H1 (cell line): ENCODE results near the gene SLC24A4. TPM values are rescaled to one million over a fixed set of nuclear protein-coding genes. Genes with fewer than 3 reads are reported as not detected.

Experiments
- CTCF ChIA-PET: fragments of 300-600 bp; sonication (Branson Sonifier 250); formaldehyde crosslinking; loops from one replicate; lab custom pipeline; 2021; ENCODE audit not compliant: partially characterized antibody; lab: Charles Lee
- POLR2A ChIA-PET: fragments of 300-600 bp; sonication (Branson Sonifier 250); formaldehyde crosslinking; loops from one replicate; lab custom pipeline; 2021; ENCODE audit warnings: inconsistent platforms; ENCODE audit not compliant: partially characterized antibody; lab: Charles Lee
- DNase-seq, 2 experiments: peaks; one replicate each; pipeline versions ENCODE4 v3.0.0 to v3.0.0-alpha.2; 2010 to 2022; ENCODE audit warnings: low spot score in 2 of 2, low read depth in 1 of 2, mixed read lengths in 1 of 2
- FAIRE-seq: peaks from 2 replicates; lab custom pipeline; 2011; peaks lifted over from hg19 to GRCh38; lab: Jason Lieb, UNC
- H2AFZ ChIP-seq: 2 replicates; pipeline ENCODE4 v1.8.1; 2012; ENCODE audit warnings: low read length, inconsistent platforms
- H2AK5ac ChIP-seq: 2 replicates; pipeline ENCODE4 v1.6.1; 2013; ENCODE audit warnings: low read depth, low read length
- H2BK120ac ChIP-seq: replicated peaks from 2 replicates; pipeline ENCODE3; 2013; ENCODE audit warnings: low read depth, low read length, inconsistent platforms
- H2BK12ac ChIP-seq: 2 replicates; pipeline ENCODE4 v1.6.1; 2013; ENCODE audit warnings: low read depth, low read length
- H2BK15ac ChIP-seq: 2 replicates; pipeline ENCODE4 v1.6.1; 2013; ENCODE audit warnings: low read length
- H2BK20ac ChIP-seq: 2 replicates; pipeline ENCODE4 v1.6.1; 2013; ENCODE audit warnings: low read length
- H2BK5ac ChIP-seq: 2 replicates; pipeline ENCODE4 v1.6.1; 2013; ENCODE audit warnings: low read depth, low read length
- H3K14ac ChIP-seq: 2 replicates; pipeline ENCODE4 v1.6.1; 2013; ENCODE audit warnings: inconsistent platforms; ENCODE audit not compliant: insufficient read length
- H3K18ac ChIP-seq: 2 replicates; pipeline ENCODE4 v1.6.1; 2013; ENCODE audit warnings: low read length; ENCODE audit errors: extremely low read depth
- H3K23ac ChIP-seq: 2 replicates; pipeline ENCODE4 v1.6.1; 2013; ENCODE audit warnings: inconsistent platforms; ENCODE audit not compliant: insufficient read length
- H3K23me2 ChIP-seq: 2 replicates; pipeline ENCODE4 v1.6.1; 2013; ENCODE audit warnings: low read depth, low read length
- H3K27ac ChIP-seq: 2 replicates; pipeline ENCODE4 v1.6.1; 2011; ENCODE audit warnings: low read depth, low read length, inconsistent platforms
- H3K27me3 ChIP-seq, 4 experiments: replicated peaks in 1 of 4; 1 replicate in 1 of 4; 2 replicates in 3 of 4; pipeline versions ENCODE4 v1.6.1 to v1.8.1; 2011 to 2013; ENCODE audit warnings: low read length in 3 of 4, mild to moderate bottlenecking in 3 of 4, inconsistent platforms in 2 of 4, mixed read lengths in 2 of 4, moderate library complexity in 1 of 4; ENCODE audit not compliant: control insufficient read depth in 3 of 4, insufficient read depth in 3 of 4; ENCODE audit errors: extremely low read depth in 1 of 4
- H3K36me3 ChIP-seq, 4 experiments: 2 replicates each; pipeline versions ENCODE4 v1.6.1 to v1.8.1; 2011 to 2013; ENCODE audit warnings: mild to moderate bottlenecking in 4 of 4, low read length in 3 of 4, moderate library complexity in 2 of 4, control low read depth in 1 of 4, inconsistent platforms in 1 of 4; ENCODE audit not compliant: insufficient read depth in 4 of 4, control insufficient read depth in 2 of 4
- H3K4ac ChIP-seq: replicated peaks from 2 replicates; pipeline ENCODE3; 2013; ENCODE audit warnings: low read length, low read depth, mixed read lengths, inconsistent platforms; ENCODE audit not compliant: insufficient read length
- H3K4me1 ChIP-seq, 4 experiments: replicated peaks in 1 of 4; 1 replicate in 1 of 4; 2 replicates in 3 of 4; pipeline versions ENCODE4 v1.6.1 to v1.8.1; 2011 to 2013; ENCODE audit warnings: low read length in 3 of 4, inconsistent platforms in 2 of 4, mixed read lengths in 1 of 4; ENCODE audit not compliant: insufficient read depth in 4 of 4, control insufficient read depth in 3 of 4
- H3K4me2 ChIP-seq, 2 experiments: 2 replicates each; pipeline versions ENCODE4 v1.6.1 to v1.8.1; 2011 to 2013; ENCODE audit warnings: low read depth in 2 of 2, low read length in 2 of 2, control low read depth in 1 of 2, inconsistent platforms in 1 of 2, mild to moderate bottlenecking in 1 of 2; ENCODE audit not compliant: insufficient read depth in 1 of 2
- H3K4me3 ChIP-seq, 4 experiments: fragments of 200-600, 300-600 bp in 1 of 4; sonication (generic), shearing (Covaris generic), sonication (Bioruptor Twin) in 1 of 4; 2 replicates each; pipeline versions ENCODE4 v1.5.1 to v1.8.1; 2011 to 2016; ENCODE audit warnings: low read length in 4 of 4, low read depth in 3 of 4, control low read depth in 2 of 4, inconsistent platforms in 2 of 4, mild to moderate bottlenecking in 2 of 4, mixed read lengths in 1 of 4, moderate library complexity in 1 of 4; ENCODE audit not compliant: insufficient read depth in 2 of 4; ENCODE audit errors: extremely low read depth in 1 of 4
- H3K56ac ChIP-seq: replicated peaks from 2 replicates; pipeline ENCODE3; 2013; ENCODE audit warnings: low read depth, mild to moderate bottlenecking, mixed read lengths, low read length, inconsistent platforms; ENCODE audit not compliant: insufficient read length
- H3K79me1 ChIP-seq: 2 replicates; pipeline ENCODE4 v1.6.1; 2013; ENCODE audit warnings: low read depth, low read length, control low read depth
- H3K79me2 ChIP-seq, 2 experiments: 2 replicates each; pipeline versions ENCODE4 v1.6.1 to v1.8.1; 2012 to 2013; ENCODE audit warnings: low read length in 2 of 2, mild to moderate bottlenecking in 2 of 2, inconsistent platforms in 1 of 2; ENCODE audit not compliant: insufficient read depth in 2 of 2, control insufficient read depth in 1 of 2
- H3K9ac ChIP-seq, 4 experiments: replicated peaks in 1 of 4; 1 replicate in 1 of 4; 2 replicates in 3 of 4; pipeline versions ENCODE4 v1.6.1 to v1.8.1; 2011 to 2013; ENCODE audit warnings: low read depth in 3 of 4, low read length in 3 of 4, control low read depth in 2 of 4, mild to moderate bottlenecking in 2 of 4, moderate library complexity in 2 of 4, inconsistent platforms in 1 of 4; ENCODE audit errors: extremely low read depth in 1 of 4
- H3K9me3 ChIP-seq, 2 experiments: 2 replicates each; pipeline versions ENCODE4 v1.6.1 to v1.8.1; 2012 to 2013; ENCODE audit warnings: mild to moderate bottlenecking in 2 of 2, moderate library complexity in 2 of 2, control low read depth in 1 of 2, inconsistent platforms in 1 of 2, low read depth in 1 of 2, low read length in 1 of 2, mixed read lengths in 1 of 2; ENCODE audit not compliant: insufficient read depth in 2 of 2
- H4K20me1 ChIP-seq, 2 experiments: replicated peaks in 1 of 2; 2 replicates each; pipeline versions ENCODE3 to v1.8.1; 2011 to 2013; ENCODE audit warnings: inconsistent platforms in 2 of 2, low read length in 2 of 2, mild to moderate bottlenecking in 1 of 2; ENCODE audit not compliant: insufficient read depth in 2 of 2, control insufficient read depth in 1 of 2
- H4K5ac ChIP-seq: 2 replicates; pipeline ENCODE4 v1.6.1; 2013; ENCODE audit warnings: low read length, low read depth, mixed read lengths, inconsistent platforms; ENCODE audit not compliant: insufficient read length
- H4K8ac ChIP-seq: 2 replicates; pipeline ENCODE4 v1.8.0; 2013; ENCODE audit warnings: mild to moderate bottlenecking, moderate library complexity, low read length, inconsistent platforms; ENCODE audit not compliant: insufficient read depth; ENCODE audit errors: extremely low read depth
- H4K91ac ChIP-seq: replicated peaks from 2 replicates; pipeline ENCODE3; 2013; ENCODE audit warnings: low read length, mixed read lengths, inconsistent platforms; ENCODE audit not compliant: insufficient read length
- BRCA1 ChIP-seq: IDR thresholded peaks from 2 replicates; pipeline ENCODE4 v1.6.1; 2012; ENCODE audit warnings: low read depth, low read length, improper control_type of control experiment
- GABPA ChIP-seq: IDR thresholded peaks from 2 replicates; pipeline ENCODE4 v1.6.1; 2011; ENCODE audit warnings: mild to moderate bottlenecking, low read length, moderate library complexity, borderline replicate concordance; ENCODE audit not compliant: insufficient read depth
- GTF2F1 ChIP-seq: IDR thresholded peaks from 2 replicates; pipeline ENCODE4 v1.6.1; 2012; ENCODE audit warnings: low read depth, low read length, improper control_type of control experiment, borderline replicate concordance
- NRF1 ChIP-seq: IDR thresholded peaks from 2 replicates; pipeline ENCODE4 v1.6.1; 2011; ENCODE audit warnings: mild to moderate bottlenecking, low read depth, low read length, improper control_type of control experiment
- RAD21 ChIP-seq, 2 experiments: IDR thresholded peaks in 1 of 2; conservative IDR thresholded peaks in 1 of 2; 2 replicates each; pipeline ENCODE4 v1.6.1; 2011; ENCODE audit warnings: low read depth in 2 of 2, low read length in 2 of 2, improper control_type of control experiment in 1 of 2, inconsistent platforms in 1 of 2, mild to moderate bottlenecking in 1 of 2, moderate library complexity in 1 of 2
- RFX5 ChIP-seq: IDR thresholded peaks from 2 replicates; pipeline ENCODE4 v1.6.1; 2011; ENCODE audit warnings: low read depth, low read length, improper control_type of control experiment, borderline replicate concordance
- RXRA ChIP-seq: IDR thresholded peaks from 2 replicates; pipeline ENCODE4 v1.6.1; 2011; ENCODE audit warnings: low read depth, mild to moderate bottlenecking, low read length, moderate library complexity; ENCODE audit not compliant: insufficient read depth
- TAF7 ChIP-seq: optimal IDR thresholded peaks from 2 replicates; pipeline ENCODE3; 2011; ENCODE audit warnings: low read depth, mild to moderate bottlenecking, inconsistent platforms, low read length, moderate library complexity, borderline replicate concordance
- TCF12 ChIP-seq: IDR thresholded peaks from 2 replicates; pipeline ENCODE4 v1.6.1; 2011; ENCODE audit warnings: low read depth, mild to moderate bottlenecking, low read length
- WGBS, 2 experiments: shearing (Covaris generic) in 1 of 2; methylation state at CpG; one replicate each; pipeline versions ENCODE4 v1.1.6 to v1.1.7; 2013 to 2015; ENCODE audit warnings: low lambda C conversion rate in 2 of 2, mixed read lengths in 2 of 2, inconsistent platforms in 1 of 2, low coverage in 1 of 2, missing lambda C conversion rate in 1 of 2; ENCODE audit not compliant: insufficient replicate concordance in 2 of 2, insufficient coverage in 1 of 2, insufficient read length in 1 of 2; ENCODE audit errors: extremely low coverage in 1 of 2, missing lambda C conversion rate in 1 of 2; 5-methylcytosine and 5-hydroxymethylcytosine counted together
- polyA plus RNA-seq, 7 experiments: library from polyadenylated mRNA; depleted of rRNA in 3 of 7; stranded (reverse) in 5 of 7; unstranded in 2 of 7; fragments of >200 nt in 5 of 7; fragments of 200-250 nt in 2 of 7; gene quantifications; 1 replicate in 5 of 7; 2 replicates in 1 of 7; 4 replicates in 1 of 7; pipeline versions ENCODE4 v1.2.1 to v1.2.3, GENCODE V29; 2011 to 2013; ENCODE audit warnings: missing spikeins in 2 of 7, mixed read lengths in 2 of 7
- total RNA-seq: library from RNA; stranded (reverse); fragmentation: NEBNext Ultra II Directional; extraction: Animal tissue kit (Norgen Biotek cat#: 25700); gene quantifications from 2 replicates; pipeline ENCODE4 v1.2.1, GENCODE V29; 2021
- TF ChIP-seq, protein P1 (sequence below): IDR thresholded peaks from 2 replicates; pipeline ENCODE4 v1.6.1; 2012; ENCODE audit warnings: inconsistent platforms

SLC24A4 gene
- total and polyA plus RNA-seq, 2 of the 8 experiments (the other 6 are each of a cell fraction or from before 2014, with no cell fraction given), result 0.27 to 0.89 TPM

DNA sequence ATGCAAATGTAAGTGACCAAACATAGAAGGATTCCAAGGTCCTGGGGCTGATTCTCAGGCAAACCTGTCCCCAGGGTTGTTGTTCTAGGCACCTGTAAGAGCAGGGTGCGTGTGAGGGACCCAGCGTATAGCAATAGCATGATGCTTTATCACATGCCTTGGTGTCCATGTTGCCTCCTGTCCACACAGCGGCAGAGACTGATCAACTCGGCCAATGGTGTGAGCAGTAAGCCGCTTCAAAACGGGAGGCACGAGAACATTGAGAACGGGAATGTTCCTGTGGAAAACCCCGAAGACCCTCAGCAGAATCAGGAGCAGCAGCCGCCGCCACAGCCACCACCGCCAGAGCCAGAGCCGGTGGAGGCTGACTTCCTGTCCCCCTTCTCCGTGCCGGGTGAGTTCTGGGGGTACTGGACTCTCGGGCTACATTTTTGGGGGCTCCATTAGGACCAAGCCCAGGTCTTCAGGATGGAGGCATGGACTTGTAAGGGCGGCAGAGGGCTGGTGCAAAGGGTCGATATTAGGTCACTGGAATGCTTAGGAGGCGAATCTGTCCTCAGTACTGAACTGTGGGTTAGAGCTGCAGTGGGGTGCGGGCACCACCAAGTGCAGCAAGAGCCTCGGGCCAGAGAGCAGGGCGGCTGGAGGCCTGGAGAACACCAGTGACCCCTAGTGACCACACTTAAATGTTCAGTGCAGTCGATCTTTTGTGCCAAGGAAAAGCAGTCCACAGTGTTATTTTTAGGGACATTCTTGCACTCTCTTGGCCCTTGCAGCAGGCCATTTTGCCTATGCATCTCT is 133.4 kb downstream of the SLC24A4 start:
- H3K27me3 ChIP-seq, result no peaks in the 10 kb centered on the region
- no peaks in the 10 kb centered on the region for H3K79me1 ChIP-seq
- H3K4me3 ChIP-seq, result no peak overlapping the region
- 0 out of 4 replicates have a peak overlapping the region, but pooled peaks of 1 of the 2 experiments have one; percentile 7 for H3K4me2 ChIP-seq
- CTCF ChIA-PET, result interaction anchor here (0.8 to 1.9 kb wide), 9 partner anchors 9 to 219 kb away, joined by 3 to 8 read pairs (median 4); no protein-coding TSS in a partner anchor
- 0 out of 2 replicates have a peak overlapping the region, but pooled peaks have one; percentile 94 for H2AFZ ChIP-seq
- H3K56ac ChIP-seq, result no peak overlapping the region
- no peak overlapping the region for H2BK12ac ChIP-seq
- no peak overlapping the region for H3K18ac ChIP-seq
- FAIRE-seq (peak; percentile 48), DNase-seq (peak; percentile 51 to 67)
- no peak overlapping the region for H2BK5ac ChIP-seq
- H3K79me2 ChIP-seq, result no peaks in the 10 kb centered on the region
- H4K20me1 ChIP-seq, result no peaks in the 10 kb centered on the region
- peak overlapping the region; percentile 20; the same call in 1 of the 2 replicates for H3K27ac ChIP-seq
- H3K14ac ChIP-seq, result no peak overlapping the region
- no peak overlapping the region for H4K5ac ChIP-seq
- no peaks in the 10 kb centered on the region; a peak in 1 of 7 replicates for H3K4me1 ChIP-seq
- H3K36me3 ChIP-seq, result no peaks in the 10 kb centered on the region; a peak in 1 of 8 replicates
- no peak overlapping the region for H2BK15ac ChIP-seq
- 72% methylated on average over 23 of the region's 23 CpGs; no CpG with 5 or more reads in 1 of the 2 experiments for WGBS, 2 experiments
- no peak overlapping the region for H3K23ac ChIP-seq
- no peaks in the 10 kb centered on the region for H3K9me3 ChIP-seq
- no peak overlapping the region for H3K4ac ChIP-seq
- no peak overlapping the region for H2AK5ac ChIP-seq
- no peak overlapping the region for H3K9ac ChIP-seq
- POLR2A ChIA-PET, result no interaction called here
- H2BK120ac ChIP-seq, result no peak overlapping the region
- no peak overlapping the region for H4K8ac ChIP-seq
- no peaks in the 10 kb centered on the region for H3K23me2 ChIP-seq
- H2BK20ac ChIP-seq, result no peak overlapping the region
- H4K91ac ChIP-seq, result no peak overlapping the region
- no peak for TF ChIP-seq GTF2F1
- TF ChIP-seq, protein P1, sequence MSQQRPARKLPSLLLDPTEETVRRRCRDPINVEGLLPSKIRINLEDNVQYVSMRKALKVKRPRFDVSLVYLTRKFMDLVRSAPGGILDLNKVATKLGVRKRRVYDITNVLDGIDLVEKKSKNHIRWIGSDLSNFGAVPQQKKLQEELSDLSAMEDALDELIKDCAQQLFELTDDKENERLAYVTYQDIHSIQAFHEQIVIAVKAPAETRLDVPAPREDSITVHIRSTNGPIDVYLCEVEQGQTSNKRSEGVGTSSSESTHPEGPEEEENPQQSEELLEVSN, result no peak
- peak; percentile 90 to 91 for TF ChIP-seq RAD21 (IDR thresholded peaks at IDR 0.05 in 1 of 2, conservative IDR thresholded peaks at IDR 0.05 in 1 of 2; ENCODE audit: low read depth in 2 of 2, low read length in 2 of 2)
- TF ChIP-seq TCF12, result no peak
- 0 out of 2 replicates have a peak, but pooled peaks have one; percentile 41 for TF ChIP-seq GABPA
- no peak for TF ChIP-seq TAF7
- TF ChIP-seq BRCA1, result 0 out of 2 replicates have a peak, but pooled peaks have one; percentile 10
- no peak for TF ChIP-seq NRF1
- no peak for TF ChIP-seq RFX5
- TF ChIP-seq RXRA, result no peak
